ENCODE results near the gene PEX11A.

Gene PEX11A

GRCh38 chr15:89659295-89659694 is 31.3 kb downstream of the PEX11A start:
- no peak for TF ChIP-seq NFIC (IDR thresholded peaks at IDR 0.05)
- no peak for TF ChIP-seq CREB1 (IDR thresholded peaks at IDR 0.05; ENCODE audit: low read depth)
- TF ChIP-seq, protein P1, sequence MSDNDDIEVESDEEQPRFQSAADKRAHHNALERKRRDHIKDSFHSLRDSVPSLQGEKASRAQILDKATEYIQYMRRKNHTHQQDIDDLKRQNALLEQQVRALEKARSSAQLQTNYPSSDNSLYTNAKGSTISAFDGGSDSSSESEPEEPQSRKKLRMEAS (IDR thresholded peaks at IDR 0.05): no peak
- no peak for TF ChIP-seq FOXM1 (IDR thresholded peaks at IDR 0.05; ENCODE audit: borderline replicate concordance, low read depth)
- no peak for TF ChIP-seq REST (IDR thresholded peaks at IDR 0.05; ENCODE audit: low read depth)
- TF ChIP-seq YY1 (IDR thresholded peaks at IDR 0.05; ENCODE audit: low read depth): no peak
- no peak for TF ChIP-seq TCF12 (IDR thresholded peaks at IDR 0.05; ENCODE audit: low read depth)
- TF ChIP-seq TEAD4 (IDR thresholded peaks at IDR 0.05): no peak
- TF ChIP-seq EGR1 (IDR thresholded peaks at IDR 0.05): no peak
- TF ChIP-seq EP300 (IDR thresholded peaks at IDR 0.05; ENCODE audit: borderline replicate concordance): no peak
- TF ChIP-seq CEBPB (IDR thresholded peaks at IDR 0.05): no peak
- no peak for TF ChIP-seq USF1 (IDR thresholded peaks at IDR 0.05)

DNA sequence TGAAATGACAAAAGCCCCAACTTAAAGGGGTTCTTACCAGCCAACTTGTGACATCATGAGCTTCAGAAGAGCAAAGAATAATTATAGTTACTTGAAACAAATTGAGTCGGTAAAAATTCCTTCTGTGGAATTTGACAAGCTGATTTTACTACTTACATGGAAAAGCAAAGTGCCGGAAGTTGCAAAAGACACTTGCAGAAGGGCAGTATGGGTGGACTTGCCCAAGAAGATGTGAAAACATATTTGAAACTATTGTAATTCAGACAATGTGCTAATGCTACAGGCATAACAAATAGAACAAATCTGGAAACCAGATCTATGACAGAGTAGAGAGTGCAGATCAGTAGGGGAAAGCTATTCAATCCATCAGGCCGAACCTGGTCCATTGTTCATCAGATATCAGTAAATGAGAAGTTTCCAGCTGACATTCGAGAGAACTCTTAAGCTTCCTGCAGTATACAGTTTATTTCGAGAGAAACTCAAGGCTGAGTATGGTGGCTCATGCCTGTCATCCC is 32.8 kb downstream of the PEX11A start:
- TF ChIP-seq NFIC (IDR thresholded peaks at IDR 0.05): no peak

- TF ChIP-seq TEAD4 (IDR thresholded peaks at IDR 0.05): no peak
- no peak for TF ChIP-seq EP300 (IDR thresholded peaks at IDR 0.05; ENCODE audit: borderline replicate concordance)
- no peak for TF ChIP-seq REST (IDR thresholded peaks at IDR 0.05; ENCODE audit: low read depth)
- TF ChIP-seq CREB1 (IDR thresholded peaks at IDR 0.05; ENCODE audit: low read depth): no peak
- no peak for TF ChIP-seq TAF1 (IDR thresholded peaks at IDR 0.05; ENCODE audit: low read depth)
- no peak for TF ChIP-seq NFIC (IDR thresholded peaks at IDR 0.05)
- TF ChIP-seq USF1 (IDR thresholded peaks at IDR 0.05): no peak
Observed at GRCh38 chr15:89656116-89656815, 34.3 kb downstream of the PEX11A start.

GRCh38 chr15:89654847-89655805 is 35.4 kb downstream of the PEX11A start, which contains the start of gene KIF7:
Gene KIF7 (minus strand): TSS chr15:89655467. CDS start chr15:89652930, 2,537 bp downstream.
- TF ChIP-seq TCF12 (IDR thresholded peaks at IDR 0.05; ENCODE audit: low read depth): no peak
- TF ChIP-seq NFIC (IDR thresholded peaks at IDR 0.05): no peak
- no peak for TF ChIP-seq TAF1 (IDR thresholded peaks at IDR 0.05; ENCODE audit: low read depth)
- TF ChIP-seq YY1 (IDR thresholded peaks at IDR 0.05; ENCODE audit: low read depth): no peak
- TF ChIP-seq EP300 (IDR thresholded peaks at IDR 0.05; ENCODE audit: borderline replicate concordance): no peak
- no peak for TF ChIP-seq CEBPB (IDR thresholded peaks at IDR 0.05)
- no peak for TF ChIP-seq REST (IDR thresholded peaks at IDR 0.05; ENCODE audit: low read depth)
- TF ChIP-seq TEAD4 (IDR thresholded peaks at IDR 0.05): no peak
- no peak for TF ChIP-seq EGR1 (IDR thresholded peaks at IDR 0.05)
- TF ChIP-seq, protein P1 (IDR thresholded peaks at IDR 0.05): peak; percentile 59; the same call in 1 of the 2 replicates
- TF ChIP-seq RAD21 (IDR thresholded peaks at IDR 0.05; ENCODE audit: low read depth): no peak
- TF ChIP-seq USF1 (IDR thresholded peaks at IDR 0.05): no peak
- peak; percentile 50; the same call in 1 of the 2 replicates for TF ChIP-seq ZBTB7A (IDR thresholded peaks at IDR 0.05; ENCODE audit: low read depth)
- no peak for TF ChIP-seq FOXM1 (IDR thresholded peaks at IDR 0.05; ENCODE audit: borderline replicate concordance, low read depth)
- TF ChIP-seq CREB1 (IDR thresholded peaks at IDR 0.05; ENCODE audit: low read depth): peak; percentile 52; the same call in 1 of the 2 replicates
